Measurements from ENCODE around the gene RIN3.
"Not testable (repeated sequence)": the region's sequence is repeated elsewhere in the genome, so short reads cannot be mapped to it uniquely, and the experiment has no call there.

RIN3 gene

DNA sequence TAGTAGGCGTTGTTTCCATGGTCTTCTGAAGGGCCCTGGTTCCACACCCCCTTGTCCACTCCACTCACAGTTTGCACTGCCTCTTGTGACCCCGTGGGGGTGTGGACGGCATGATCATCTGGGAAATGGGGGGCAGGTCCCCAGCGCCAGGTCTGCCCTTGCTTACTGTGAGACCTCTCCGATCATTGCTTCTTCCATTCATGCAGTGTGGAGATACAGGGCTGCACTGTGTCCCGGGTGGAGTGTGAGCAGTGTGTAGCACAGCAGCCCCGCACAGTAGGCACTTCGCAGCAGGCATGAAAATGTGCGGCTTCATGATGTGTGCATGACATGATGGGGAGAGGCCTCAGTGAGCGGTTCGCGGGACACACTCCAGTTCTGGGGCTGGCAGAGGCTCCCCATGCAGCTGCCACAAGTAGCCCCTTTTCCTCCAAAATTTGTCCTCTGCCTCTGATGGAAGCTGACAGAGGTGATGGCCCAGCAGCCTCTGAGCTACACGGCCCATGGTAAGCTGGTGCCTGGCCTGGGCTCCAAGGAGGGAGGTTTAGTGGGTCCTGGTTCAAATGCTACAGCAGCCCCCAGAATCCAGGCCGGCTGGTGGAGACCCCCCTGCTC is 15.0 kb downstream of the RIN3 start:
- DNase-seq (ENCODE audit: low spot score), result no peak

DNA sequence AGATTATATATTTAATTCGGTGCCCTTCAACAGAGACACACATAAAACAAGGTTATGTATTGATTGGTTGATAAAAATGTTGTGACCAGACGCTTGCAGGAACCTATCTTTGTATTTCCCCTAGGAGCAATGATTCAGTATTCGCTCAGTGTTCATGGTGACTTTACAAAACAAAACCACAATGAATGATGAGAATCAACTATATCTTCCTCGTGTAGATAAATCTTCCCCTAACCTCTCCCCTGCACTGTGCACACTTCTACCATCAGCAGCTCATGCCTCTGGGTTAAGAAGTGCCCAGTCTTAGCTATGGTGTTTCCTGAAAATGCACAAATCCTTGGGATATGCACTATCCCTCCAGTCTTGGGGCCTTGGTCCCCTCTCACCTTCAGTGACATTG is 16.3 kb downstream of the RIN3 start:
- no peak for DNase-seq (ENCODE audit: low spot score)

DNA sequence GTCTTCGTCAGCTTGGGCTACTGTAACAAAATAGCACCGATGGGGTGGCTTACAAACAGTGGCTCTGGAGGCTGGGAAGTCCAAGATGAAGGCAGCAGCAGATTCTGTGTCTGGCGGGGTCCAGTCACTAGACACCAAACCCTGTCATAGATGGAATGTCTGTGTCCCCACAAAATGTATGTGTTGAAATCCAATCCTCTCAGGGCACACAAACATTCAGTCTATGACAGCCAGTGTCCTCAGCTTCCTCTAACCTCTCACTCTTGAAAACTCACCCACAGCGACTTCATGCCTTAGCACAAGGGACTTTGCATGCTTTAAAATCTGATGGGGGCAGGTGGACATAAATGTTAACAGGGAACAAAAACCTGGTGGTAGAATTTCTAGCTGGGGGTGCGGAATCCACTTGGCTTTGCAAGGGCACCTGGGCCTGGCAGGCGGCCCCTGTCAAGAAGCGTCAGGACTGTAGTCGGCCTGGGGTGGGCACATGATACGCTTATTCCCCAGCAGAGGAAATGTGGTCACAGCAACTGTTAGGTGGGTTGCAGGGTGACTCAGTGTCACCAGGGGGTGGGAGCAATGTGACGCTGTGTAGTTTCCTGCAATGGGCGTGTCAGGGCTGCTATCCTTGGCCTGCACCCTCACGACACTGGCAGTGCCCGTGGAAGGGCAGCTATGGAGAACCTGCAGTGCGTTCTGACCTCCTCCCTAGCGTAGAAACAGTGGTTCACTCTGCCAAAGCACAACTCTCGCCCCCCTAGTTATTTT is 17.7 kb downstream of the RIN3 start:
- no peak for DNase-seq (ENCODE audit: low spot score)

DNA sequence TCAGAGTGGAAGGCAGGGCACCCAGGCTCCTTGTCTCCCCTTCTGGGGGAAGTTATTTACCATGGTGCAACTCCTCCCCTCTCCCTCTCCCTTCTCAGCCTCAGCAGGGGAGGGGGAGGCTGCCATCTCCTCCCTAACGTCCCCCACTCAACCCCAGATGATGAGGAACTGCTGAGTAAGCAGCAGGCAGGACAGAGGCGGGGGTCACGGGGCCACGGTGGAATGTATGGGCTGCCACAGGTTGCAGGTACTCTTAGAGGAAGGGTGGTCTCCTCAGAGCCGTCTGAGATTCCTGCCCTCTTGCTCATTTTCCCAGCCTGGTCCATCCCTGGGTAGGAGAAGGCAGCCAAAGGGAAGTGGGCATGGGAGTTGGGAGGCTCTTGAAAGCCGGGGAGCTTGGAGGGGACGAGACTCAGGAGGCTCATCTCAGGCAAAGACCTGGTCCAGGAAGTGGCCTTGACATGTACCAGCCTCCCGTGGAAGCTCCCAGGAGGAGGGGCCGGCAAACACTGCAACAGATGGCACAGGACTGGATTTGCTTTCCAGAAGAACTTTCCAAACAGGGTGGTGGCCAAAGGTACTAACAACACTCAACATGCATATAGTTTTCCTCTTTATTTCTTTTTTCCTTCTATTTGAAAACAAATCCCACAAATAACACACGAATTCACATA is 19.0 kb downstream of the RIN3 start:
- no peak for DNase-seq (ENCODE audit: low spot score)

DNA sequence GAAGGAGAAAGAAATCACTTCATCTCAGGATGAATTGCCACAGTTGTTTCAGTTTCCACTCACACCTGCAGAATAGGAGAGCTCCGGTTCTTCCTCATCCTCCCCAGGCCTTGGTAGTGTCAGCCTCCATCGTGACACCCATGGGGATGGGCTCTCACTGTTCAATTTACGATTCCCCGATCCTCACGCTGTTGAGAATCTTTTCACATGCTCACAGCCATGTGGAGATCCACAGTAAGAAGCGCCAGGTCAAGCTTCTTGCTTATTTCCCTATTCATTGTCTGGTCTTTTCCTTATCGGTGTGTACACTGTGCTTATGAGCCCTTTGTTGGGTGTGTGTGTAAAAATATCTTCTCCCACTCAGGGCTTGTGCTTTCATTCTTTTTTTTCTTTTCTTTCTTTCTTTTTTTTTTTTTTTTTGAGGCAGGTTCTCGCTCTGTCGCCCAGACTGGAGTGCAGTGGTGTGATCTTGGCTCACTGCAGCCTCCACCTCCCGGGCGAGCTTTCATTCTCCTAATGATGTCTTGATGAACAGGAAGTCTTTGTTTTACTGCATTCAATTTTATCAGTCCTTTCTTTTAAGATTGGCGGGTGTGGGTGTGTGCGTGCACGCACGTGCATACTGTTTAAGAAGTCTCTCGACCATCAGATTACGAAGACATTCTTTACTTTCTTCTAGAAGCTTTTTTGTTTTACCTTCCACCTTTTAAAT is 21.5 kb downstream of the RIN3 start:
- no peak for DNase-seq (ENCODE audit: low spot score)

DNA sequence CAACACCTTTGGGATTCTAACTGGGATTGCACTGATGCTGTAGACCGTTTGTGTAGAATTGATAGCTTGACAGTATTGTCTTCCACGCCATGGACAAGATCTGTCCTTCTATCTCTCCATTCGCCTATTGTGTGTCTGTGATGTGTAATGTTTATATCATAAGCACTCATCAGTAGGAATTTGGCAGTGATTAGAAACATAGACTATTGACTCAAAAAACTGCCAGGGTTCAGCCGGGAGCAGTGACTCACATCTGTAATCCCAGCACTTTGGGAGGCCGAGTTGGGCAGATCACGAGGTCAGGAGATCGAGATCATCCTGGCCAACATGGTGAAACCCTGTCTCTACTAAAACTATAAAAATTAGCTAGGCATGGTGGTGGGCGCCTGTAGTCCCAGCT is 22.6 kb downstream of the RIN3 start:
- not testable (repeated sequence) for DNase-seq (ENCODE audit: low spot score)

DNA sequence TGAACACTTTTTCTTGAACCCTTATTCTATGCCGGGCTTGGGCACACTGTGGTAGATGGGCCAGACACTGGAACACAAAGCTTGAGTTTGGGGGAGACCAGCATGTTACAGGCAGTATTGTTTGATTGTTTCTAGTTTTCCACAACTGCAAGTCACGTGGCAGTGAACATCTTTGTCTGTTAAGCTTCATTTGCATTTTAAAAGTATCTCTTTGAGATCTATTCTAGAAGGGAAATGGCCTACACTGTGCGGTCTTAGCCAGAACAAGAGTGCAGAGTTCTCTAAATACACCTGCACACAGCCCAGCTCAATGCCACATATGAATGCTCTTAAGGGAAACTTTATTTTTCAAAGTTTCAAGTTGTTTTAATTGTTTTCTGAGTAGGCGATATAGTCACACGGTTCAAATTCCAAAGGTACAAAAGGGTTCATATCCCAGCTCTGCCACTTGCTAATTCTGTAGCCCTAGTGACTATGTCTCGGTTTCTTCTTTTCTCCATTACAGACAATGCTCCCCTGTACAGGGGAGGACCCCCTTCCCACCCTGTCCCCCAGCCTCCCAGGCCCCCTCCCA is 24.9 kb downstream of the RIN3 start:
- DNase-seq (ENCODE audit: low spot score), result no peak

DNA sequence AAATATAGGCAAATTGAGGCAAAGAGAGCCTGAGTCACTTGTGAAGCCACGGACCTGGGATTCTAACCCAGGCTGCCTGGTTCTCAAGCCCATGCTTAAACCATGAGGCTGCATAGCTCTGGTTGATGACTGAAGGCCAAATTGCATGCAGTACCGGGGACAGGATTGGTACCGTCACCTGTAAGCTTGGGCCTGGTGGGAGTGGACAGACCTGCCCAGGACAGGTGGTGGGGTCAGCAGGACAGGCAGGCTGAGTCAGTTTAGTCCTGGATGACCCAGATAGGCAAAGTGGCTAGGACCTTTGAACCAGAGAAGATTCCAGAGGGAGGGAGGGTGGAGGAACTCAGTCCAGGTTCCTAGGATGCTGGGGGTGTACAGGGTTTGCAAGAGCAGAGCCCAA is 25.8 kb downstream of the RIN3 start:
- DNase-seq (ENCODE audit: low spot score), result no peak

DNA sequence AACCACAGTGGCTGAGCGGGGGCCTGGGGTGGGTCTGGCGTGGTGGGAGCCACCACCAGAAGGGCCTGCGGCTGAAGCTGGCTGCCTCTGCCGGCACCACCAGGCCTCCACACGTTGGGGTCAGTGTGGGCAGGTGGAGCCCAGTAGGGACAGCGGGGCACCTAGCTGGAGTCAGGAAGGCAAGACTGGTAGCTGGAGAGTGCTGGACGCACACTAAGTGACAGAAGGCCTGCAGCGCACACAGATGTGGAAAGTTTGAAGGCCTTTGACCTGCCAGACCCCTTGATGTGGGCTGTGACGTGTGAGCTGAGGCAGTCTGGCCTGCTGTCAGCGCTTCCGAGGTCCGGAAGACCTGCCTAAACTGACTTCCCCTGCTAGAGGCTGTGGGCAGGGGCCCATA is 26.3 kb downstream of the RIN3 start:
- no peak for DNase-seq (ENCODE audit: low spot score)

DNA sequence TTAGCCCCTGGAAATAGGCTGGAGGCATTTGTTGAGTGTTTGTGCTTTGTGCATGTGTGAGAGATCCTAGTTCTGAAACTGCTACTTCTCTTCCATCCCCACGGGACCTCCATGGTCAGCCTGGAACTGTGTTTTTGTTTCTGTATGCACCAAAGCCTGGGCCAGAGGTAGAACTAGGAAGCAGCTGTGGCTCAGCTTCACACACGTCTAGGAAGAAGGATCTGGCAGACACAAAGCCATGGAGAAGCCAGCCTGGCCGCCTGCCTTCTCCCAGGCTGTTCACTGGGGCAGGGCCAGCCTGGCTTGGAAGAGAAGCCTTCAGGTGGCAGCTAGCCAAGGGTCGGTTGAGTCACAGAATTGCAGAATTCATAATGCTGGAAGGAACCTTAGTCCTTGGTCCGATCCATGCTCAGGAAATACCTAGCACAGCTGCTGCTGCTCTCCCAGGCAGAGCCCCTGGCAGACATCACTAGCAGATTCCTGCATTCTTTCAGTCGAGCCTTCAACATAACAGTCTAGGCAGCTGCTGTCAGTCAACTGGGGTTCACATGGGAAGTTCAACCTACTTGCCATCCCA is 27.0 kb downstream of the RIN3 start:
- peak; percentile 70 for DNase-seq (ENCODE audit: low spot score)

DNA sequence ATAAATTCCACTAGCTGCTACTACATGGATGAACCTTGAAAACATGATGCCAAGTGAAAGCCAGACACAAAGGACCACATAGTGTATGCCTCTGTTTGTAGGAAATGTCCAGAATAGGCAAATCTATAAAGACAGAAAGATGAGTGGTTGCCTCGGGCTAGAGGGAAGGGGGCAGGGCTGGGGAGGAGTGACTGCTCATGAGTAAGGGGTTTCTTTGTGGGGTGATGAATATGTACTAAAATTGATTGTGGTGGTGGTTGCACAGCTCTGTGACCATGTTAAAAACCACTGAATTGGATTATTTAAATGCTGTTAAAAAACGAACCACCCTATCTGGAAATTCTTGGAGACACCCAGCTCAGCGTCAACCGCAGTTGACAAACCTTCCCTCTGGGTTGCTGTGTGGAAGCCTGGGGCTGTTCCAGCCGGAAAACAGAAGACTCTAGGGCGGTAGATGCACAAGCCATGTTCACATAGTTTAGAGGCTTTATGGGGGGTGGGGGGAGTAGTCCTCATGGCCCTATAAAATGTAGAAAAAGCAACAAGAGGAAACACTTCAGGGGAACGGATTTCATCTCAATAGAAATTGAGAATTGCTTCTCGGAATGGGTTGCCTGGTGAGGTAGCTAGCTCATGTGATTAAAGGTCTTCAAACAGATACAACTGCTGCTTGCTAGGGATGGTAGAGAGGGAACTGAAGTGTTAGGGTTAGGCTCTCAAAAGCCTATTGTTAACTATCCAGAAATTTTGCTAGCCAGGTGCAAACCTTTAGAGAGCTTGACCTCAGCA is 29.4 kb downstream of the RIN3 start:
- no peak for DNase-seq (ENCODE audit: low spot score)

DNA sequence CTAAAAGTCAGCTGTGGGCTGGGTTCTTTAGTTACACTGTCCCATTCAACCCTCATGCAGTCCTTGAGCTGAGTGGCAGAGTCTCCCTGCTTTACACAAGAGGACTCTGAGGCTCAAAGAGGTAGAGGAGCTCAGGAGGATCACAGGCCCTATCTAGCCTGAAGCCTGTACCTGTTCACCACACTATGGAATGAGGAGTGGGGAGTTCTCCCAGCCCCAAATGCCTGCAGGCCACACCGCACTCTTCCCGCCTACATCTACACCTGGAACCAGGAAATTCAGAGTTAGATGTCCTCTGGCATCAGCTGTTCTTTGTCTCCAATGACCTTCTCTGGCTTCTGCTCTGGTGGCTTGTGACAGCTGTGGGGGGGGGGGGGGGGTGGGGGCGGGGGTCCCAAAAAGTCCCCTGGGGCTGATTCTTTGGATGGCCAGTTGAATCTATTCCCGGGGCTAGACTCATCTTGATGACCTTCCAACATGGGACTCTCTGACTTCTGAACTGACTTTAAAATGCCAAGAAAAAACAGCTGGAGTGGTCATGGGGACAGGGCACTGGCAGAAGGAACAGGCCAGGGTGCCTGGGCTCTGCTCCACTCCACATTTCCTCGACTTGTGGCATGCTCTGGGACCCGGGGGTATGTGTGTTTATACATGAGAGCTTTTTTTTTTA is 30.6 kb downstream of the RIN3 start:
- DNase-seq (ENCODE audit: low spot score), result no peak

DNA sequence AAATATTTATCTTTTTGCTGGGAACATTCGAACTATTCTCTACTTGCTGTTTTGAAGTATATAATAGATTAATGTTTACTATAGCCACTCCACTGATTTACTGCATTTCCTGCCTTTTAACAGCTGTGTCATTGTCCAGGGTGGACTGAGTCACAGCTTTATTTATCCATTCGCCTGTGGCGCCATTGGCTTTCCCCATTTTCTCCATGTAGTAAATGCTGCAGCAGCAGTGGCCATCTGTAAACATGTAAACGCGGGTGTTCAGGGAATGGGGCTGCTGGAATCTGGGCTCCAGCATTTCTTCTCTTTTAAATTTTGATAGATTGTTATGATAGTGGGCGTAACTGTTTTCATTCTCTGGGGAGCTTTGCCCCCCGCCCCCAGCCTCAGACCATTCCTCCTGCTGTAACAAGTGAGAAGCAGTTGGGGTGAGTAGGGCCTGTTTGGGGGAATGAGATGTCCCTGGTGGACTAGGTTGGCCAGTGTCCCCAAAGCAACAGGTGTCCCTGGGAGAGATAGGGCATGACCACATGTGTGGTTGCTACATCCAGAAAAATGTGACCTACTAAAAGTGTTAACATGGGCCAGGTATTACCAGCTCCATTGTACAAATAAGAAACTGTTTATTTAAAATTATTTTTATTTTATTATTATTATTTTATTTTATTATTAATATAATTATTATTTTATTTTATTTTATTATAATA is 32.9 kb downstream of the RIN3 start:
- no peak for DNase-seq (ENCODE audit: low spot score)

DNA sequence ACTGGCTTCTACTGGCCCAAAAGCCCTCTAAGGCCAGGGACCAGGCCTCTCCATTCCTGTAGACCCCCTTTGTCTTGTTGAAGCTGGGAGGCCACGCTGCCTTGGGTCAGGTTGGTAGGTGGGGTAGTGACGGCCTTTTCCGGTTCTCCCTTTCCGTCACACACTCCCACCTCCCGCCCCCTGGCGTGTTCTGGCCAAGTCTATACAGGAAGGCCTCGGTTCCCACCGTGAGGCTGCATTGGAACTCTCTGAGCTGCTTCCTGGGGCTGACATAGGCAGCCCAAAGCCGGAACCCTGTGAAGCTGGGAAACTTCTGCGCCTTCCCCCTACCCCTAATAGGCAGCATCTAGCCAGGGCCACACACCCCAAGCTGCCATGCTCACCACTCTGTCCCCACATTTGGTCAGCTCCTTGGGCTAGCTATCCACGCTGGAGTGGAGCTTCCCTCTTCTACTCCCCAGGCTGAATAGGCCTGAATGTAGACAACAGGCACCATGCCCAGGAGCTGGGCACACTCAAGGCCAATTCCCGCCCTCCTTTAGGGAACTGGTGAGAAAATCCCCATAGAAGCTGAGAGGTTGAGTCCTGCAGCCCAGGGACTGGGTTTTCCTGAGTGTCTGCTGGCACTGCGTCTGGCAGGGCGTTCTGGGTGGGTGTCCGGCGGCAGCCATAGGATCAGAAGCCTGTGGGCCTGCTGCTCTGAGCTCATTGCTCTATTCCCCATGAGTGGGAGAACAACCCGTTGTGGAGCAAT is 35.7 kb downstream of the RIN3 start:
- DNase-seq (ENCODE audit: low spot score), result no peak

DNA sequence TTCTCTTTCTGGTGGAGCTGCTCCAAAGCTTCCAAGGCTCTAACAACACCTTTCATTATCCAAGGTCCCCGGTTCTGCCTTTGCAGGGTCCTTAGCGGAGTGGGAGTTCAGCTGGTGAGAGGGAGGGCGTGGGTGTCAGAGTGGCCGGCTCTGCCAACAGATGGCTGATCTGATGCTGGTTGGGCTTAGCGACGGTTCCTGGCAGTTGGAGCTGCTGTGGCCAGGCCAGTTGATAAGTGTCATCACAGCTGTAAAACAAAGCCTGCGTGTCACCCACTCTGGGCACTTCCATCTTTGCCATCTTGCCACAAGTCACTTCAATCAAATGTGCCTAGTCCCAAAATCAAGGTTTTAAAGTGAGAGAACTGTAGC is 36.3 kb downstream of the RIN3 start:
- DNase-seq (ENCODE audit: low spot score), result peak; percentile 40

DNA sequence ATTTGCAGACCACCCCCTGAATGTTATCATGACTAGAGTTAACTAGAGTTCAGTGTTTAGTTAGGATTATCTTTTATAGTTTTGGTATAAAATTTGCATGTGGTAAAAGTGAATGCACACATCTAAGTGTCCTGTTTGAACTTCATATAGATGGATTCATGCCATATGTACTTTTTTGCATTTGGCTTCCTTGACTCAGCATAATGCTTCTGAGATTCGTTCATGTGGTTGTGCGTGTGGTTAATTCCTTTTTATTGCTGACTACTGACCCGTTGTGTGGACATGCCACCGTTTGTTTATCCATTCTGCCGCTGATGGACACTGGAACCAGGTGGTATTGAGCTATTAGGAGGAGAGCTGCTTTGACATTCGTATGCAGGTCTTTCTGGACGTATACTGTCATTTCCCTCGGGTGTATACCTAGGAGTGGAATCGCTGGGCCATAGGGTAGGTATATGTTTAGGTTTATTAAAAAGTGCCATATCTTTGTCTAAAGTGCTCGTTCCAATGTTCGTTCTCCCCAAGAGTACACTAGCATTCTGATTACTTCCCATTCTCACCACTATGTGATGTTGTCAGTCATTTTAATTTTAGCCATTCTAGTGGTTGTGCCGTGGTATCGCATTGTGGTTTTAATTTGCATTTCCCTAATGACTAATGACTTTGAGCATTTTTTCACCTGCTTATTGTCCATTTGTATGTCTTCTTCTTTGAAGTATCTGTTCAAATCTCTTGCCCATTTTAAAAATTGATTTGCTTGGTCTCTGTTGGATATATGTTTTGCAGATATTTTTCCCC is 37.7 kb downstream of the RIN3 start:
- DNase-seq (ENCODE audit: low spot score), result no peak

DNA sequence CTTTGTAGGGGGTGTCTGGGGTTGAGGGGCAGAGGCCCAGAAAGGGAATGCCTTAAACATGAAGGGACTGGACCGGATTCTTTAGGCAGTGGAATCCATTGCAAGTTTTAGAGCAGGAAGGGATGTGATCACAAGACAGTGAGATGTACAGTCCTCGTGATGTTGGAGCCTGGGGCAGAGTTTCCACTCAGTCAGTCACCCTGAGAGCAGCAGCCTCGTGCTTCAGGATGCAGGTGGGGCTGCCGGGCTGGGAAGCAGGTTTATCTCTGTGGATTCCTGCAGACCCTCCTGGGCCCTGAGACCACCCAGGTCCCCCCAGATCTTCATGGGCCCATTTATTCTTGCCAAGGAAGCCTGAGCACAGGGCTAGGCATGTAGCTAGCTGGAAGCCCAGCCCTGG is 38.5 kb downstream of the RIN3 start:
- no peak for DNase-seq (ENCODE audit: low spot score)

DNA sequence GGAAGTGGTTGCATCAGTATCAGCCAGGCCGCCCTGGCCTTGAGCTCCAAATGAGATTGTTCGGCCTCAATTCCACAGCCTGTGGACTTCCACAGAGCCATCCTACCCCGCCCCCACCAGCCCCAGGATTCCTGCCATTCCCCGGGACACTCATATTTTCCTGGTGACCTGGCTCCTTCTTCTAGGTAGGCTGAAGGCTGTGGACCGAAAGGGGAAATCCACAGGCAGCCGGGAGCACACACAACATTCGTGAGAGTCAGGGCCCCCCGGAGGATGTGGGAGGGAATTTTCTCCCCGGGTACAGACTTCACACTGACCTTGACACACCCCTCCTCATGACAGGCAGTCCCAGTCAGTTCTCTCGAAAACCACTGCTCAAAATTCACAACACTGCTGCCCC is 39.9 kb downstream of the RIN3 start:
- no peak for DNase-seq (ENCODE audit: low spot score)

All from Ammon's horn (tissue), 1 donor.